Loucy (cell line): ENCODE data around the gene NGEF.

Source experiments
- CTCF ChIP-seq: fragments of 200-600 bp; sonication (generic); conservative IDR thresholded peaks from 2 replicates; pipeline ENCODE4 v1.5.1; 2014; ENCODE audit warnings: mild to moderate bottlenecking, antibody characterized with exemption, low read length
- EZH2phosphoT487 ChIP-seq: fragments of 200-600 bp; IDR thresholded peaks from 2 replicates; pipeline ENCODE4 v1.6.1; 2018; ENCODE audit warnings: antibody characterized with exemption, mild to moderate bottlenecking, moderate library complexity, borderline replicate concordance

GRCh38 chr2:232857158-232857563, 155.9 kb downstream of the NGEF start:
- TF ChIP-seq CTCF = no peak
- TF ChIP-seq EZH2phosphoT487 = no peak
